Tibial nerve (tissue), 4 donors: ENCODE results near the gene C1QL2.

Experiments
- CTCF ChIP-seq, 5 experiments: fragments of 200-600 bp in 3 of 5; fragments of 450-650 bp in 2 of 5; sonication (generic) in 3 of 5; IDR thresholded peaks; one replicate each; pipeline ENCODE4 v1.5.1; 2016 to 2019; ENCODE audit warnings: antibody characterized with exemption in 5 of 5, mild to moderate bottlenecking in 3 of 5, moderate library complexity in 2 of 5
- EP300 ChIP-seq, 2 donors: sonication (generic); formaldehyde crosslinking; IDR thresholded peaks; one replicate each; pipeline ENCODE4 v1.6.1; 2017; ENCODE audit warnings: antibody characterized with exemption in 2 of 2, mild to moderate bottlenecking in 1 of 2
- POLR2A ChIP-seq, 2 donors: fragments of 450-650 bp; IDR thresholded peaks; one replicate each; pipeline ENCODE4 v1.6.1; 2017; ENCODE audit warnings: antibody characterized with exemption in 2 of 2, mild to moderate bottlenecking in 2 of 2, moderate library complexity in 2 of 2

- TF ChIP-seq POLR2A (IDR thresholded peaks at IDR 0.05) (no peak), EP300 (IDR thresholded peaks at IDR 0.05) (no peak), CTCF (IDR thresholded peaks at IDR 0.05) (no peak)
Observed at GRCh38 chr2:119195887-119196286, 37.3 kb upstream of the C1QL2 start.
